ENCODE measurements around the gene RAPGEF6.
"Not testable (repeated sequence)": the region's sequence is repeated elsewhere in the genome, so short reads cannot be mapped to it uniquely, and the experiment has no call there.

Gene RAPGEF6

DNA sequence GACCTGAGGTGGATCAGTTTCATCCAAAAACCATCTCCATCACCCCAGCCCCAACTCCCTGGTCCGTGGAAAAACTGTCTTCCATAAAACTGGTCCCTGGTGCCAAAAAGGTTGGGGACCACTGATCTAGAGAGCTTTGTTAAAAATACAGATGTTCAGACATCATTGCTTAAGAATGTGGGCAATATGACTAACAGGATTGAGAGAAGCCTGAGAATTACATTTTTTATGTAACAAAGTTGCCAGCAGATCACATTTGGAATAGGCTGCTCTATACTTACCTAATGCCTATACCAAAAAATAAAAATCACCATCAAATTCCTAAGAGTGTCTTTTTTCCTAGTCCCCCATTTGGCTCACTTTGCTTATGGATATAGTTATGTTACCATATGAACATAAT is 143.3 kb downstream of the RAPGEF6 start:
- DNase-seq, result no peak

- peak in 1 of 2 donors; percentile 38 for DNase-seq
These were observed 146.6 kb downstream of the RAPGEF6 start for GRCh38 chr5:131488463-131488862.

DNA sequence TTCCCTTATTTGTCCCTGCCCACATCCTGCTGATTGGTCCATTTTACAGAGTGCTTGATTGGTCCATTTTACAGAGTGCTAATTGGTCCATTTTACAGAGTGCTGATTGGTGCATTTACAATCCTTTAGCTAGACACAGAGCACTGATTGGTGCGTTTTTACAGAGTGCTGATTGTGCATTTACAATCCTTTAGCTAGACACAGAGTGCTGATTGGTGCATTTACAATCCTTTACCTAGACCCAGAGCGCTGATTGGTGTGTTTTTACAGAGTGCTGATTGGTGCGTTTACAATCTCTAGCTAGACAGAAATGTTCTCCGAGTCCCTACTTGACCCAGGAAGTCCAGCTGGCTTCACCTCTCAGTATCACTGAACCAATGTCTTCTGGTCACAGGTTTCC is 147.7 kb downstream of the RAPGEF6 start:
- DNase-seq, result not testable (repeated sequence)

DNA sequence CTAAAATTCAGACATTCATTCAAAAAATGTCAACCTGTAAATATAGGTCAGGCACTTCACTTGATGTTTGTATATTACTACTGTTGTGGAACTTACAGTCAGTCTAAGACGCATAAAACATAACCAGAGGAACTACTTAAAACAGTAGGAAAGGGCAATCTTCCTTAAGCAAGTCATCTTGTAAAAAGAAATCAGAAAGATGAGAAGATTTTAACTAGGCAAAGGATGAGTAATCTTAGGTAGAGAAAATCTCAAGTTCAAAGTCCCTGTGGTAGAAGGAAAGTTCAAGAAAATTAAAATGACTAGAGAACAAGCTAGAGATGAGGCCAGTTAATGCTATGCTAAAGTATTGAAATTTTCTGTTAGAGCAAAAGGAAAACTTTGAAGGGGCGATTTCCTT is 152.4 kb downstream of the RAPGEF6 start:
- no peak for DNase-seq

DNA sequence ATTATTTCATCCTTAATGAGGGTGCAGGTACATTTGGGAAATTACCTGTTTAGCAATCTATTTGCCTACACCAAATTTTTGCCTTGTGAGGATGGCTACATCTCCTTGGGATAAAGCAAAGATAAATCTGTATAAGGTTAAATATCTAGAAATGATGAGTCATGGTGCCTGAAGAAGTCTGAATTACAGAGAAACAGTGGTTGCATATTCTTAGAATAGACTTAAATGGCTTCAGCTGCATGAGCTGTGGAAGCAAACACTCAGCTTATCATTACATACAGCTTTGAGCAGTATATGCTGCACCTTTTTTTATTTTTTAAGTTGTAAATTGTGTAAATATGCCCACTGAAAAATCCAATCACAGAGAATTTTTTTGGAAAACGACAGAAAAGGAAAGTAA is 153.5 kb downstream of the RAPGEF6 start:
- no peak for DNase-seq

DNA sequence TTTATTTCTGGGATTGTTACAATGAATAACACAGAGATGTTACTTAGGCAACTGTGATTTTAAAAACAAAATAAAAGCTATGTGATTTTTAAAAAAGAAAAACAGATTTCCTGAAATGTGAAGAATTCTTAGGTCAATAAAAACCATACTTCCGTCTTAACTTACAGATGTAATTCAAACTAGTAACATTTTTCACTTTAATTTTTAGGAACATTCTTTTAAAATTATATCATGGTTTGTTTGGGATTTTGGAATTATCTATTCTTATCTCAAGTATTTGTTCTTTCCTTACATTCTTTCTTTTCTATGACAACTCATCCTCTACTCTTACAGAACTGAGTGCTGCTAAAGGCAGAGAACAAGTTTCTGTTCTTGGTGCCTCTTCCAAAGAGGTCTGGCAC is 159.5 kb downstream of the RAPGEF6 start:
- no peak for DNase-seq

GRCh38 chr5:131473731-131474130 is 161.3 kb downstream of the RAPGEF6 start:
- no peak for DNase-seq

- no peak for DNase-seq
These were observed 168.8 kb downstream of the RAPGEF6 start for GRCh38 chr5:131466171-131466766.

DNA sequence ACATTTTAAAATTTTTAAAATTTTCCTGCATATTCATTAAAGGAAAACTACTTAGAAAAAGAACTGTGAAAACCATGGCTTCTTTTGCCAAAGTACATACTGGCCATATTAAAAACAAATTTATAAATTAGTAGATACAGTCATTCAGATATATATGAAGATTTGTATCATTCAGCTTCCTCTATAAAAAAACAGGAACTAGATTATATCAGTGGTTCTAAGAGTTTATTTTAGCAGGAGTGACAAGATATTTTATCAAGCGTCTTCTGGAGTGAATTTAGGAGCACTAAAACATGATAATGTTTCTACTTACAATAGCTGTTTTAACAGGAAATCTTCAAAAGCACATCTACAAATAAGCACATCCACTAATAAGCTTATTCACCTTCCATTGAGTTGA is 171.4 kb downstream of the RAPGEF6 start:
- DNase-seq, result no peak

DNA sequence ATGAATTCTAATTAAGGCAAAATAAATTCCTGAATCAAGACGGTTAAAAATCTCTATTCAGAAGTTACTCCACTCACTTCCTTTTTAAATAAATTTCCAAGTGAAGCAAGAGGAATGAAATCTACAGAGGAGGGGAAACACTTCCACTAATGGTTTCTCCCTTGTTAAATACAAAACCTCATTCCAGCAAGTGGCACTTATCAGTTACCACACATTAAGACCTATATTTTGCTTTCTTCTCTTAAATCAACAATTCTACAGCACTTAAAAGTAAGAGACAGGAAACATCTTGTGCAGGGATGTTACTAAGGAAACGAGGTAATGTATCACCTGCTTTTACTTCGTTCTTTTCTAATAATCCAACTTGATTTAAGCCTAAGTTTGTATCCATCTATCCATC is 172.6 kb downstream of the RAPGEF6 start:
- peak in 1 of 2 donors; percentile 8 for DNase-seq

- DNase-seq, result no peak
These were observed 173.3 kb downstream of the RAPGEF6 start for GRCh38 chr5:131461742-131462141.

DNA sequence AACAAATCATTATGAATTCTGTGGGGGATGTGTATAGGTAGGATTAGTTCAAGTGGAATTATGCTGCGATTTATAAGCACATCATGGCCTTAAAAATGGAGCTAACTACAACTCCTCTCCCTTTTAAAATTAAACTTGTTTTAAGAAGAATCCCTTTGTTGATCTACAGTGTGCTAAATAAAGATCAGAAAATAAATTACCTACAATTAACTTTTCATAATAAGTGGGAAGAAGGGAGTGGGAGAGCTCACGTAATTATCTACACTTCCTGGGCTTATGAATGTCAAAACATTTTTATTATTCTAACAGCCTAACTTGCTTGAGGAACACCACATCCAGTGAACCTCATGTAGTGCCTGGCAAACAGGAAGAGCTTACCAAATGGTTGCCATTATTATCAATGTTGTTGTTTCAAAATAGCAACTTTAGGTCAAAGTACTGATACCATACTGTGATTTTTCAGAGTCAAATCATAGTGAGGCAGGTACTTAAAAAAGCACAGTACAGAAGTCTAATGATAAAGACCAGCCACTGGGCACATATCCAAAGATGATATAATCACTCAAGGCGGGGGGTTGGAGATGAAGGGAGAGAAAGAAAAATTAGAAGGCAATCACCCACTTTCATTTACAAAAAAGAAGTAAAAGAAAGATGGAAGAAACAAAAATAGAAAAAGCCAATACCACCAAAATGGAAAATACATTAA is 174.0 kb downstream of the RAPGEF6 start:
- no peak for DNase-seq

- DNase-seq, result no peak
These were observed 174.9 kb downstream of the RAPGEF6 start for GRCh38 chr5:131460133-131460532.

DNA sequence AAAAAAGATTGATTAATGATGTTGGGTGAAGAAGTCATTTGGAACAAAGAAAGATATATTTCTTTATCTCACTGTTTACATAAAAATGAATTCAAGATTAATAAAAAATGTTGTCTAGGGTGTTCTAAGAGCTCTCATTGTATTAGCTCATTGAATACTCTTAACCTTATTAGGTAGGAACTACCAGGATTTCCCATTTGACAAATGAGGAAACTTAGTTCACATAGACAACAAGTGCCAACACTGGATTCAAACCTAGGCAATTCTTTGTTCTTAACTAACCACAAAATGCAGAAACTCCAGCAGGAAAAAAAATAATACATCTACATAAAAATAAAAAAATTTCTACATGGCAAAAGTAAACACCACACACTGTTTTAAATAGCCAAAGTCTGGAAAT is 175.8 kb downstream of the RAPGEF6 start:
- DNase-seq, result no peak

DNA sequence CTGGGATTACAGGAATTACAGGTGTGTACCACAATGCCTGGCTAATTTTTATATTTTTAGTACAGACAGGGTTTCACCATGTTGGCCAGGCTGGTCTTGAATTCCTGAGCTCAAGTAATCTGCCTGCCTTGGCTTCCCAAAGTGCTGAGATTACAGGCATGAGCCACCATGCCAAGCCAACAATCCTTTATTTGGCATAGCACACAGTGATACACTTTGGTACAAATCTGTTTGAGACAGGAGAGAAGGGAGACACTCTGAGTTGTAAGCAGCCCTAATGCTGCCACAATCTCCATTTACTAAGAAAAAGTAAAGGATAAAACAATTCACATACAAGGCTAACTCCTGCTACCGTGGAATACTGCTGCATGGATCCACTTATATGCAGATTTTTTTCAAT is 177.8 kb downstream of the RAPGEF6 start:
- no peak for DNase-seq

DNA sequence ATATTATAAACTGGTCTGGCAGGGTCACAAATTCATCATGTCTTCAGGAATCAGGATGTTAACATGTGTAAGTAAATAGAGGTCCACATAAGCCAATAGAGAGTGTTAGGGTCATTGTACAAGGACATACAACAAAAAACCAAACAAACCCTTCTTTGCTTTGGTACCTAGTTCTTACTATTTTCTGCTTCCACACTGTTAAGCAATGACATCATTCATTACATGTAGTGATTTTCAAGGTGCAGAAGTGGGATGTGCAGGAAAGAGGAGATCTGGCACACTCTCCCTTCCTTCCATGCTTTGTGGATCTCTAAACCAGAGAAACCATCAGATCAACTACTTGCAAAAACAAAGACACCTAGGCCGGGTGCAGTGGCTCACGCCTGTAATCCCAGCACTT is 184.1 kb downstream of the RAPGEF6 start:
- no peak for DNase-seq

- DNase-seq, result no peak
These were observed 193.8 kb downstream of the RAPGEF6 start for GRCh38 chr5:131441184-131441583.

DNA sequence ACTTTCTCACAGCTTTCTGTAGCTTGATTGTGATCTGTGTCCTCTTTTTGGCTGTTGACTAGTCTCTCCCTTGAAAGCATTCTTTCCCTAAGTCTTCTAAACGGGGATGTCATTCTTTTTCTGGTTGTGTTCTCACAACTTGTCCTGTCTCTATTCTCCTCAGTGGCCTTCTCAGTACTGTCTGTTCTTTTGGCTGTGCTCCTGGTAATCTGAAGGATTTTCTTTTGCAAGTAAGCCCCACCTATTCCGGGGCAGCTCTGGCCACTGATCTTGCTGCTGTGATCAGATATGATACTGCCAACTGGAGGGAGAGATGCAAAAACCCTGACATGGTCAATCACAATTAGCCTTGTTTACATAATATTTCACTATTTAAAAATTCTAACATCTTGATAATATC is 198.9 kb downstream of the RAPGEF6 start:
- no peak for DNase-seq

GRCh38 chr5:131433109-131433508 is 201.9 kb downstream of the RAPGEF6 start:
- DNase-seq, result no peak

DNA sequence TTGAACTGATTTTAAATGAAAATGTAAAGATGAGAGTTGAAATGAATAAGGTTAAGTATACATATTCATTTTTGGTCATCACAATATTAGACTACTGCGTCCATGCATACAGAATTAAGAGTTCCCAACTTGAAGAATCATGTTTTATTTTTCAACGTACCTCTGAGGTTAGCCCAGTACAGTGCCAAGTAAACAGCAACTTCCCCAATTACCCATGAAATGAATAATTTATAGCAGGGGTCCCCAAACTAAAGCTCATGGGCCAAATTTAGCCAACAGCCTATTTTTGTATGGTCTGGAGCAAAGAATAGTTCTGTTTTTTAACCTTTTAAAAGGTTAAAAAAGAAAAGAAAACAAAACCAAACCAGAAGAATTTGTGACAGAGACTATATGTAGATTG is 203.2 kb downstream of the RAPGEF6 start:
- DNase-seq, result no peak

DNA sequence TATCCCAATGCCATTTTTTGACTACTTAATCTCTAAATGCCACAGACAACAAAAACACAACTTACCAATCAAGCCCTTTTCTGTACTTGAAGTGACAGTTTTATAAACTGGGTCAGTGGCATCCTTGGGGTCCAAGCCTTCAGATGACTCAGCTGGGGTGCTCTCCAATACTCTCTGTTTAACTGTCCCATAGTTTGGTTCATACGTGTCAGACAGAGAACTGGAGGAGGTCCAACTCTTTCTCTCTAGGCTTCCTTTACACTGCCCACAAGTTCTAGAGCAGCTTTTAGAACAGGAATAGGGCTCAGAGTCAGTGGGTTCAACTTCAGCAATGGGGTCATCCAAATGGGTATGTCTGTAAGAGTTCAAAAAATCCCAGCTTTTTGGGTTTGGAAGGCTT is 204.2 kb downstream of the RAPGEF6 start:
- DNase-seq, result no peak

GRCh38 chr5:131426011-131426410 is 209.0 kb downstream of the RAPGEF6 start:
- no peak for DNase-seq

DNA sequence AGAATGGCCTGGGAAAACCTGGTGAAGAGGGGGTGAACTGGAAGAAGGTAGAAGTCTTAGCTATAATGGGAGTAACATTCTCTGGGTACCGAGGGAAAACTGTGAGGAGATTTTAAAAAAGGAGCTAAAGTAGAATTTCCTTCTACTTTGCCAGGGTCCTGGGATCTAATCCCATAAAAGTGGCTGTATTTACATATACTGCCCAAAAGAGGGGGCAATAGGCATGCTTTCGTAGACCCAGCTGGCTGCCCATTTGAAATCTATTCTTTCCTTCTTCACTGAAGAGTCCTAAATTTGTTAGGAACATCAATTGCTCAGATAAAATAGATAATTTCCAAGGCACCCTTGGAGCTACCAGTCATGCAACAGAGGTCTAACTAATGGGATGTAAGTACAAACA is 212.0 kb downstream of the RAPGEF6 start:
- DNase-seq, result no peak

GRCh38 chr5:131419877-131420276 is 215.2 kb downstream of the RAPGEF6 start:
- no peak for DNase-seq

DNA sequence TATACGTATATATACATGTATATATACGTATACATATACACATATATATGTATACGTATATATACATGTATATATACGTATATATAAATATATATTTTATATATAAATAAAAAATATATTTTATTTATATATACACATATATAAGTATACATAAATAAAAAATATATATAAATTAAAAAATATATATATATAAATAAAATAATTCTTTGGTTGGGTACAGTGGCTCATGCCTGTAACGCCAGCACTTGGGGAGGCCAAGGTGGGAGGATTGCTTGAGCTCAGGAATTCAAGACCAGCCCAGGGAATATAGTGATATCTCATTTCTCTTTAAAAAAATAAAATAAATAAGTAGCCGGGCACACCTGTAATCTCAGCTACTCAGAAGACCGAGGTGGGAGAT is 216.2 kb downstream of the RAPGEF6 start:
- no peak for DNase-seq
